Dedifferentiated amniotic fluid mesenchymal stem cell (primary cell): Measurements from ENCODE around the gene CDCA4.
"Not testable (repeated sequence)": the region's sequence is repeated elsewhere in the genome, so short reads cannot be mapped to it uniquely, and the experiment has no call there.

ENCODE experiments used
- DNase-seq: peaks from one replicate; pipeline ENCODE4 v3.0.0-alpha.2; 2016; ENCODE audit errors: extremely low spot score

The CDCA4 gene

GRCh38 chr14:105020815-105021655 lies at the start of gene CDCA4:
CDCA4 (minus strand) TSS chr14:105021083; CDS start chr14:105011929, 9,154 bp downstream.
- peak; percentile 96 for DNase-seq

GRCh38 chr14:105069871-105070759 lies 49.2 kb upstream of the CDCA4 start:
- no peak for DNase-seq

DNA sequence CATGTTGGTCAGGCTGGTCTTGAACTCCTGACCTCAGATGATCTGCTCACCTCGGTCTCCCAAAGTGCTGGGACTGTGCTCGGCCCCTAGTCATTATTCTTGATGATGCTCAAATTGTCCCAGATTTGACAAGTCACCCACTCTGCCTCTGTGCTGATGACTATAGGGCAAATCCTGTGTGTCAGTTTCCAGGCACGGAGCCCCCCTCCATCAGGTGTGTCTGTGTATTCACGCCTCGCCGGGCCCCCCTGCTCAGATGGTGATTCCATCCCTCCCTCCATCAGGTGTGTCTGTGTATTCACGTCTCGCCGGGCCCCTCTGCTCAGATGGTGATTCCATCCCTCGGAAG lies 48.6 kb upstream of the CDCA4 start:
- DNase-seq, result no peak

- no peak for DNase-seq
Measured at GRCh38 chr14:105068818-105069217, 47.9 kb upstream of the CDCA4 start.

GRCh38 chr14:105067969-105068301 lies 47.1 kb upstream of the CDCA4 start:
- DNase-seq, result no peak

GRCh38 chr14:105067140-105067968 lies 46.5 kb upstream of the CDCA4 start:
- no peak for DNase-seq

- DNase-seq, result no peak
Measured at GRCh38 chr14:105066240-105067071, 45.6 kb upstream of the CDCA4 start.

- no peak for DNase-seq
Measured at GRCh38 chr14:105065280-105066228, 44.7 kb upstream of the CDCA4 start, which contains the start of gene GPR132. GPR132 (minus strand) TSS chr14:105065430; CDS start chr14:105055420, 10,010 bp downstream.

- no peak for DNase-seq
Measured at GRCh38 chr14:105064721-105065143, 43.8 kb upstream of the CDCA4 start.

- DNase-seq, result no peak
Measured at GRCh38 chr14:105064001-105064400, 43.1 kb upstream of the CDCA4 start.

DNA sequence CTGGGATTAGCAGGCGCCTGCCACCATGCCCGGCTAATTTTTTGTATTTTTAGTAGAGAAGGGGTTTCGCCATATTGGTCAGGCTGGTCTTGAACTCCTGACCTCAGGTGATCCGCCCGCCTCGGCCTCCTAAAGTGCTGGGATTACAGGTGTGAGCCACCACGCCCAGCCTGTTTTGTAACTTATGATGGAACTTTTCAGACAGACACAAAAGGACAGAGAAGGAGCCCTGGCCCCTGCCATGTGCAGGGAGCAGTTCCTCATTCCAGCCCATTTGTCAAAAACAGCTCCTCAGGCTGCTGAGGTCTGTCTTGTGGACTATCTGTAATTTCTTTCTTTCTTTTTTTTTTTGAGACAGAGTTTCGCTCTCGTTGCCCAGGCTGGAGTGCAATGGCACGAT lies 42.6 kb upstream of the CDCA4 start:
- DNase-seq, result not testable (repeated sequence)

- DNase-seq, result no peak
Measured at GRCh38 chr14:105063056-105063455, 42.2 kb upstream of the CDCA4 start.

GRCh38 chr14:105062048-105062433 lies 41.2 kb upstream of the CDCA4 start:
- no peak for DNase-seq

DNA sequence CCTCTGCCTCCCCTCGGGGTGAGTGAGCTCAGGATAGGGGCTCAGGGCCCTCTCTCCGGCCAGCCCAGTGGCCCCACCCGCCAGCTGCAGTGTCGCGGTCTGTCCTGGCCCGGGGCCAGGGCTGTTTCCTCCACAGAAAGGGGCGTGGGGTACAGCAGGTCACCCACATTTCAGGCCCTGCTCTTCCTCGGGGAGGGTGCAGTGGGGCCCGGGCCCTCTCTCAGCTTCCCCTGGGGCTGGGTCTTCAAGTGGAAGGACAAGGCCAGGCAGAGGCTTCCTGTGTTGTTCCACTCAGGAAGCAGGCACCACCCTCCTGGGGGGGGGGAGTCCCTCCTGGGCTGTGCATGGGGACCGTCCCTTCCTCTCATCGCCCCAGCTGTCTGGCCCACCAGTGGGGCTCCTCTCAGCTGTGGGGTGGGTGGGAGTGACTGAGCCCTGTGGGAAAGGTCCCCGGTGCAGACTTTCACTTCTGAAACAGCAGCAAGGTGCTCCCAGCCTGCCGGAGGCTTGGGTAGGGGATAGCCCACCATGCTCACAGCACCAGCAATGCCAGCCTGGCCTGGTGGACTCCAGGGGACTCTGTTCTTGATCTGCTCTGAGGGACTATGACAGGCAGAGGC lies 40.7 kb upstream of the CDCA4 start:
- no peak for DNase-seq

DNA sequence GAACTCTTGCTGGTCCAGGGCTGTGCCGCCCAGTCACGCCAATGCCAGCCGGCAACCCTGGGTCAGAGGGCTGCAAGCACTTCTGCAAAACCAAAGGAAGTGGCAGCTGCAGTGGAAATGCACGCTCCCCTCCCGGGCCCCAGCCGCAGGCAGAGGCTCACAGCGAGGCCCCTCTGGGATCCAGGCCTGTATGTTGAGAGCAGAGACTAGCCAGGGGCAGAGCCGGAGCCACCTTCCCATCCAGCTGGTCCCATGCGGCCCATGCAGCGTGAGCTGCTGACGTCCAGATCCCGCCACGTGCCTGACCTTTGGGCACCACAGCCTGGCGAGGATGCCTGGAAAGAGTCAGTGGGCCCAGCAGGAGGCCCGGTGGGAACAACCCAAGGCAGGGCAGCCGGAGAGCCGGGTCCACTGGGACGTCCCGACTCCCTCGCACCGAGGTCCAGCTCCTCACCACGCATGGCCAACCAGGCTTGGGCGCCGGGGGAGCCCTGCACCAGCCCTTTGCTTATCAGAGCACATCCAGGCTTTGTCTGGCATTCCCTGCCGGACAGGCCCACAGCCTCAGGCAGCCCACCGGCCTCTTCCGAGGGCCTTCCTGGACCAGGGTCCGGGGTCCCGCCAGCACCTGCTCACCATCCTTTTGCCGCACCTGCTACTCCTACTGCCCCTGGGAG lies 40.0 kb upstream of the CDCA4 start:
- no peak for DNase-seq

DNA sequence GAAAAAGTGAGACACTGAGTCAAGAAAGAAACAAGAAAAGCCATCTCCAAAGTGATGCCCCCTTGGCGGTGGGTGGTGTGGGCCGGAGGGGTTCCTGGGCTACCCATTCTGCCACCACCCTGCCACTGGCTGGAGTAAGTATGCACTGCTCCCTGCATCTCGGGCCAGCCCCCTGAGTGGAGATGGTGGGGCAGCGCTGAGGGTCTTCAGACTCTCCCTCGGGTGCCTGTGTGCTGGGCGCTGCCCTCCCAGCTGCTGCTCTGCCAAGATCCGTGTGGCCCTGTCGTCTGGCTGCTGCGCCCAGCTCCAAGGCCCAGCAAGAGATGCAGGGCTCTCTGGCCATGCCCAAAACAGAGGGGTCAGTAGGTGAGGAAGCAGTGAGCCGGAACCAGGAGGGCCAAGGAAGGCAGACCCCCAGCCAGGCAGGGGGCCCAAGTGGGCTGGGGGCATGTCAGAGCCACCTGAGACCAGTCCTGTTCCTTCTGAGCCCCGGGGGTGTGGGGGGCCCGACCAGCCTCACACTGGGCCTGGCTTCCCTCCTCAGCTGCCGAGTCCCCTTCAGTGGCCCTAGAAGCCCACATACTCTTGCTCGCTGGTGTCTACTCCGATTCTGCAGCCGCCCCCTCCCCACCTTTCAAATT lies 39.2 kb upstream of the CDCA4 start:
- DNase-seq, result no peak

- no peak for DNase-seq
Measured at GRCh38 chr14:105059035-105059924, 38.4 kb upstream of the CDCA4 start.
